Endothelial cell of umbilical vein (primary cell): ENCODE measurements around the gene GNPAT. TPM values are rescaled to one million over a fixed set of nuclear protein-coding genes. Genes with fewer than 3 reads are reported as not detected.

Experiments used
- BruUV-seq: library from RNA; stranded (reverse); fragments of 400-500 nt; replicated peaks from 2 replicates; lab custom pipeline; 2021; lab: Mats Ljungman, UMichigan
- CTCF ChIA-PET: fragments of 300-600, 350-600 bp; sonication (Branson Sonifier 250); formaldehyde crosslinking; loops from one replicate; lab custom pipeline; 2021; ENCODE audit warnings: antibody characterized with exemption, inconsistent platforms; lab: Charles Lee
- POLR2A ChIA-PET: fragments of 300-600, 350-600 bp; sonication (Branson Sonifier 250); formaldehyde crosslinking; loops from one replicate; lab custom pipeline; 2021; ENCODE audit warnings: antibody characterized with exemption, inconsistent platforms; lab: Charles Lee
- DNase-seq: peaks from one replicate; pipeline ENCODE4 v3.0.0-alpha.2; 2011; ENCODE audit warnings: low read depth, low spot score
- FAIRE-seq: peaks from 2 replicates; lab custom pipeline; 2011; peaks lifted over from hg19 to GRCh38; lab: Jason Lieb, UNC
- H2AFZ ChIP-seq: 2 replicates; pipeline ENCODE4 v1.6.0; 2012; ENCODE audit warnings: low read depth, low read length, control low read depth, inconsistent platforms
- H3K27ac ChIP-seq: 2 replicates; pipeline ENCODE4 v1.5.1; 2011; ENCODE audit warnings: low read depth, mild to moderate bottlenecking, control low read depth, low read length, moderate library complexity; ENCODE audit not compliant: insufficient read depth
- H3K27me3 ChIP-seq, 2 experiments: 2 replicates each; pipeline versions ENCODE4 v1.6.0 to v1.6.1; 2011; ENCODE audit warnings: low read length in 2 of 2, mixed read lengths in 1 of 2; ENCODE audit not compliant: control insufficient read depth in 2 of 2, insufficient read depth in 2 of 2
- H3K36me3 ChIP-seq, 2 experiments: 2 replicates in 1 of 2; 3 replicates in 1 of 2; pipeline ENCODE4 v1.5.1; 2011; ENCODE audit warnings: low read length in 2 of 2, mild to moderate bottlenecking in 1 of 2, moderate library complexity in 1 of 2; ENCODE audit not compliant: control insufficient read depth in 2 of 2, insufficient read depth in 2 of 2; ENCODE audit errors: extremely low read depth in 1 of 2
- H3K4me1 ChIP-seq: 3 replicates; pipeline ENCODE4 v1.5.1; 2011; ENCODE audit warnings: mild to moderate bottlenecking, low read length; ENCODE audit not compliant: control insufficient read depth, insufficient read depth; ENCODE audit errors: extremely low read depth
- H3K4me2 ChIP-seq: 2 replicates; pipeline ENCODE4 v1.6.1; 2011; ENCODE audit warnings: low read length, control low read depth, mixed read lengths; ENCODE audit not compliant: insufficient read depth
- H3K4me3 ChIP-seq, 3 experiments: fragments of 200-600 bp in 1 of 3; sonication (generic), shearing (Covaris generic) in 1 of 3; replicated peaks in 1 of 3; 2 replicates each; pipeline ENCODE4 v1.5.1; 2011 to 2016; ENCODE audit warnings: control low read depth in 3 of 3, low read length in 3 of 3, mild to moderate bottlenecking in 2 of 3, inconsistent platforms in 1 of 3, low read depth in 1 of 3, moderate library complexity in 1 of 3; ENCODE audit not compliant: insufficient read depth in 1 of 3
- H3K79me2 ChIP-seq: 2 replicates; pipeline ENCODE4 v1.6.0; 2012; ENCODE audit warnings: low read length, inconsistent platforms; ENCODE audit not compliant: control insufficient read depth, insufficient read depth
- H3K9ac ChIP-seq: replicated peaks from 2 replicates; pipeline ENCODE3; 2011; ENCODE audit warnings: low read length, control low read depth; ENCODE audit not compliant: insufficient read depth; ENCODE audit errors: extremely low read depth
- H3K9me1 ChIP-seq: replicated peaks from 3 replicates; pipeline ENCODE4 v1.6.0; 2011; ENCODE audit warnings: mild to moderate bottlenecking, low read length; ENCODE audit not compliant: control insufficient read depth, insufficient read depth; ENCODE audit errors: extremely low read depth
- H3K9me3 ChIP-seq: replicated peaks from 2 replicates; pipeline ENCODE4 v1.5.1; 2012; ENCODE audit warnings: low read length, inconsistent platforms; ENCODE audit not compliant: control insufficient read depth, insufficient read depth
- H4K20me1 ChIP-seq: replicated peaks from 2 replicates; pipeline ENCODE3; 2011; ENCODE audit warnings: mild to moderate bottlenecking, low read length; ENCODE audit not compliant: control insufficient read depth, insufficient read depth; ENCODE audit errors: extremely low read depth
- EZH2 ChIP-seq: IDR thresholded peaks from 2 replicates; pipeline ENCODE4 v1.6.1; 2012; ENCODE audit warnings: borderline replicate concordance, low read depth, mild to moderate bottlenecking, moderate library complexity, low read length, inconsistent platforms; ENCODE audit not compliant: severe bottlenecking
- FOS ChIP-seq: IDR thresholded peaks from 2 replicates; pipeline ENCODE4 v1.6.1; 2011; ENCODE audit warnings: mild to moderate bottlenecking, low read length, moderate library complexity, borderline replicate concordance; ENCODE audit not compliant: insufficient read depth
- GATA2 ChIP-seq: IDR thresholded peaks from 2 replicates; pipeline ENCODE4 v1.7.0; 2011; ENCODE audit warnings: low read depth, mild to moderate bottlenecking, moderate library complexity, mixed read lengths, low read length; ENCODE audit not compliant: insufficient read length, insufficient read depth
- JUN ChIP-seq: IDR thresholded peaks from 2 replicates; pipeline ENCODE4 v1.6.1; 2011; ENCODE audit warnings: borderline replicate concordance, low read depth; ENCODE audit not compliant: insufficient read length, insufficient read depth
- MYC ChIP-seq: IDR thresholded peaks from one replicate; pipeline ENCODE4 v1.6.1; 2011; ENCODE audit warnings: mild to moderate bottlenecking, low read depth, low read length
- POLR2A ChIP-seq: IDR thresholded peaks from 2 replicates; pipeline ENCODE4 v1.6.1; 2012; ENCODE audit warnings: low read depth, mild to moderate bottlenecking, control low read depth, low read length
- POLR2AphosphoS5 ChIP-seq: IDR thresholded peaks from 2 replicates; pipeline ENCODE4 v1.6.1; 2012; ENCODE audit warnings: low read depth, mild to moderate bottlenecking, control low read depth, low read length, moderate library complexity; ENCODE audit not compliant: insufficient read depth
- dilution Hi-C: fragments of 300-500 bp; cut with MboI; formaldehyde crosslinking; loops from one replicate; pipeline ENCODE4 v1.15.0; 2019; ENCODE audit warnings: low sequenced_read_pairs; ENCODE audit not compliant: extremely low pct_ligation_motif_present
- intact Hi-C: fragments of 100-400 bp; cut with micrococcal nuclease; formaldehyde crosslinking; loops from one replicate; pipeline ENCODE4 v1.10.0; 2022
- polyA plus RNA-seq, 4 experiments: library from polyadenylated mRNA; depleted of rRNA in 3 of 4; stranded (reverse) in 3 of 4; unstranded in 1 of 4; fragments of >200 nt; gene quantifications; 2 replicates each; pipeline versions ENCODE4 v1.2.1 to v1.2.3, GENCODE V29; 2011 to 2012; ENCODE audit warnings: missing spikeins in 1 of 4
- total RNA-seq: library from RNA; stranded (reverse); gene quantifications from 2 replicates; pipeline ENCODE4 v1.2.3, GENCODE V29; 2021
- TF ChIP-seq, protein P1 (sequence below), 2 donors: IDR thresholded peaks; 1 replicate in 1 of 2; 2 replicates in 1 of 2; pipeline ENCODE4 v1.5.1; 2011; ENCODE audit warnings: low read length in 2 of 2, mild to moderate bottlenecking in 2 of 2, moderate library complexity in 2 of 2, control low read depth in 1 of 2, inconsistent platforms in 1 of 2, low read depth in 1 of 2; ENCODE audit not compliant: insufficient read depth in 1 of 2; ENCODE audit errors: extremely low read depth in 1 of 2
- TF ChIP-seq, protein P2 (sequence below): IDR thresholded peaks from 2 replicates; pipeline ENCODE4 v1.6.1; 2011; ENCODE audit not compliant: insufficient read depth, insufficient read length

Gene GNPAT
- total and polyA plus RNA-seq, 2 donors (not counting 3 experiments of a cell fraction or from before 2014, with no cell fraction given), result 18.9 to 51.4 TPM

GRCh38 chr1:231199868-231200267 lies 41.1 kb upstream of the GNPAT start:
- no peak for TF ChIP-seq POLR2A
- TF ChIP-seq EZH2, result no peak
- TF ChIP-seq, protein P1, sequence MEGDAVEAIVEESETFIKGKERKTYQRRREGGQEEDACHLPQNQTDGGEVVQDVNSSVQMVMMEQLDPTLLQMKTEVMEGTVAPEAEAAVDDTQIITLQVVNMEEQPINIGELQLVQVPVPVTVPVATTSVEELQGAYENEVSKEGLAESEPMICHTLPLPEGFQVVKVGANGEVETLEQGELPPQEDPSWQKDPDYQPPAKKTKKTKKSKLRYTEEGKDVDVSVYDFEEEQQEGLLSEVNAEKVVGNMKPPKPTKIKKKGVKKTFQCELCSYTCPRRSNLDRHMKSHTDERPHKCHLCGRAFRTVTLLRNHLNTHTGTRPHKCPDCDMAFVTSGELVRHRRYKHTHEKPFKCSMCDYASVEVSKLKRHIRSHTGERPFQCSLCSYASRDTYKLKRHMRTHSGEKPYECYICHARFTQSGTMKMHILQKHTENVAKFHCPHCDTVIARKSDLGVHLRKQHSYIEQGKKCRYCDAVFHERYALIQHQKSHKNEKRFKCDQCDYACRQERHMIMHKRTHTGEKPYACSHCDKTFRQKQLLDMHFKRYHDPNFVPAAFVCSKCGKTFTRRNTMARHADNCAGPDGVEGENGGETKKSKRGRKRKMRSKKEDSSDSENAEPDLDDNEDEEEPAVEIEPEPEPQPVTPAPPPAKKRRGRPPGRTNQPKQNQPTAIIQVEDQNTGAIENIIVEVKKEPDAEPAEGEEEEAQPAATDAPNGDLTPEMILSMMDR (IDR thresholded peaks at IDR 0.05; ENCODE audit: extremely low read depth in 1 of 2, insufficient read depth in 1 of 2, low read depth in 1 of 2, low read length in 2 of 2), result no peak
- TF ChIP-seq, protein P2, sequence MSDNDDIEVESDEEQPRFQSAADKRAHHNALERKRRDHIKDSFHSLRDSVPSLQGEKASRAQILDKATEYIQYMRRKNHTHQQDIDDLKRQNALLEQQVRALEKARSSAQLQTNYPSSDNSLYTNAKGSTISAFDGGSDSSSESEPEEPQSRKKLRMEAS, result no peak
- no peak for TF ChIP-seq JUN
- no peak for TF ChIP-seq GATA2
- TF ChIP-seq POLR2AphosphoS5, result no peak
- TF ChIP-seq MYC, result no peak
- TF ChIP-seq FOS, result no peak
- POLR2A ChIA-PET, result no interaction called here
- H3K79me2 ChIP-seq, result no peaks in the 10 kb centered on the region
- CTCF ChIA-PET, result interaction anchor here (0.6 to 1.2 kb wide), 2 partner anchors 11 to 364 kb away, joined by 3 to 7 read pairs; no protein-coding TSS in a partner anchor
- no peaks in the 10 kb centered on the region for H3K9me3 ChIP-seq
- FAIRE-seq (no peak), DNase-seq (no peak)
- intact Hi-C loops (no loop called here), dilution Hi-C loops (no loop called here)
- no peak overlapping the region for H3K4me3 ChIP-seq
- no peak overlapping the region for H3K4me2 ChIP-seq
- no TSS peak for BruUV-seq
- H3K9ac ChIP-seq, result no peak overlapping the region
- H3K9me1 ChIP-seq, result no peaks in the 10 kb centered on the region
- no peaks in the 10 kb centered on the region for H3K4me1 ChIP-seq
- H4K20me1 ChIP-seq, result no peaks in the 10 kb centered on the region
- no peaks in the 10 kb centered on the region for H3K36me3 ChIP-seq
- no peak overlapping the region for H2AFZ ChIP-seq
- no peak overlapping the region for H3K27ac ChIP-seq
- H3K27me3 ChIP-seq, result peaks cover 0 to 1% of the 10 kb centered on the region in 2 experiments
